Stimulated activated CD8-positive, alpha-beta memory T cell treated with anti-CD3 and anti-CD28 coated beads, Interleukin-4, amount 100 ng/mL, for 1 hour (primary cell): ENCODE results near the gene DGLUCY.
A peak's percentile ranks its signal among the peaks of the same experiment; 100 is the strongest.
"Not testable (repeated sequence)": the region's sequence is repeated elsewhere in the genome, so short reads cannot be mapped to it uniquely, and the experiment has no call there.

Experiments used
- DNase-seq, 2 donors: peaks; one replicate each; pipeline ENCODE4 v3.0.0-alpha.2; 2020; ENCODE audit warnings: low read depth in 2 of 2, low spot score in 1 of 2

The DGLUCY gene

DNA sequence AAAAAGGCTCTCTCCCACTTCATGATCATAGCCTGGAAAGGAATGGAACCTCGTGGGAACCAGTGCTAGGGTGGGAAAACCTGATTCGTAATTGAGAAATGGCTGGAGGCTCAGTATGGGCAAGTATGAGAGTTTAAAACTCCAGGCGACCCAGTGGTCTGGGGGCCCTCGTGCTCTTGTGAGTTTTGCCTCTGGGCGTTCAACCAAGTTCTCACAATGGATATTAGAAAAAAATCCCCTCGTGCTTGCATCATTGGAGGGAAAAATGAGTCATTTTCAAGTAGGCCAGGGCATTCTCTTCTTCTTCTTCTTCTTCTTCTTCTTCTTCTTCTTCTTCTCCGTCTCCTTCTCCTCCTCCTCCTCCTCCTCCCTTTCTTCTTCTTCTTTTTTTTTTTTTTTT, 91.6 kb downstream of the DGLUCY start:
- no peak for DNase-seq

DNA sequence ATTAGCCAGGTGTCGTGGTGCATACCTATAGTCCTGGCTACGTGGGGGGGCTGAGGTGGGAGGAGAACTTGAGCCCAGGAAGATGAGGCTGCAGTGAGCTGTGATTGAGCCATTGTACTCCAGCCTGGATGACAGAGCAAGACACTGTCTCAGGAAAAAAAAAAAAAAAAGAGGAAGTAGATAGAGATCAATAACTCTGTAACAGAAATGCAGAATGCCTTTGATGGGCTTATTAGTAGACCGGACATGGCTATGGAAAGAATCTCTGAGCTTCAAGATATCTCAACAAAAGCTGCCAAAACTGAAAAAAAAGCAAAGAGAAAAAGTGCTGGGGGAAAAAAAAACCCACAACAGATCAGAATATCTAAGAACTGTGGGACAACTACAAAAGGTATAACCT, 93.1 kb downstream of the DGLUCY start:
- DNase-seq: no peak

DNA sequence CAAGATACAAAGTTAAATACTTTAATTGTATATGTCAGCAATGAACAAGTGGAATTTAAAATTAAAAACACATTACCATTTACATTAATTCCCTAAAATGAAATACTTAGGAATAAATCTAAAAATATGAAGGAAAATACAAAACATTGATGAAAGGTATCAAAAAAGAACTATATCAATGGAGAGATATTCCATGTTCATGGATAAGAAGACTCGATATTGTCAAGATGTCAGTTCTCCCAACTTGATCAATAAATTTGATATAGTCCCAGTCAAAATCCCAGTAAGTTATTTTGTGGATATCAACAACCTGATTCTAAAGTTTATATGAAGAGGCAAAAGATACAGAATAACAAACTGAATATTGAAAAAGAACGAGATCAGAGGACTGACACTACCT, 97.1 kb downstream of the DGLUCY start:
- DNase-seq: no peak

DNA sequence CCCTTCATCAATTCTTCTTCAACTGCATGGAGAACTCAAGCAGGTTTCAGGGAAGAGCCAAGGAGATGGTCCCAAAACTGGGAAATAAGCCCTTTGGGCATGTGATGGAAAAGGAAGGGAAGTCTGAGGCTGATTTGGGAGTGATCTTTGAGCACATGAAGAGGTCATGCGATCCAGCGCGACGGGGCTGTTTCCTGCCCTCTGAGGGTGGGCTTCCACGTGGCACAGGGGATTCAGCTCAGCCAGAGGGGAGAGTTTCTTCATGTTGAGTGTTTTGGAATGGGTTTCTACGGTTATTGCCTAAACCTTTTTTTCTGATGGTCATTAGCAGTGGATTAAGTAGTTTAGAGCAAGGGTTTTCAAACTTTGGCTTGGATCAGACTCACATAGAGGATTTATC, 100.4 kb downstream of the DGLUCY start:
- DNase-seq: no peak

DNA sequence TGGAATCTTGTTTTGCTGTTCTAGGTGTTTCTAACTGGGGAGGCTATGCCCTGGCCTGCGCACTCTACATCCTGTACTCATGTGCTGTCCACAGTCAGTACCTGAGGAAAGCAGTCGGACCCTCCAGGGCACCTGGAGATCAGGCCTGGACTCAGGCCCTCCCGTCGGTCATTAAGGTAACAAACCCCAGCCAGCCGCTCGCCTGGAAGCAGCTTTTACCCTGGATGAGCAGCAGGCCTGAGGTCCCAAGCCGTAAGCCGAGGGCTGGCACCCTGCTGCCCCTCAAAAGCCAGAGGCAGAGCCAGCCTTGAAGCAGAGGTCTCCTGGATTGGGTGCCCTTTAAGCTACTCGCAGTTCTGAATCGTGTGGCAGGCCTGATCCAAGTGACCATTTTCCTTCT, 101.5 kb downstream of the DGLUCY start:
- DNase-seq: no peak

DNA sequence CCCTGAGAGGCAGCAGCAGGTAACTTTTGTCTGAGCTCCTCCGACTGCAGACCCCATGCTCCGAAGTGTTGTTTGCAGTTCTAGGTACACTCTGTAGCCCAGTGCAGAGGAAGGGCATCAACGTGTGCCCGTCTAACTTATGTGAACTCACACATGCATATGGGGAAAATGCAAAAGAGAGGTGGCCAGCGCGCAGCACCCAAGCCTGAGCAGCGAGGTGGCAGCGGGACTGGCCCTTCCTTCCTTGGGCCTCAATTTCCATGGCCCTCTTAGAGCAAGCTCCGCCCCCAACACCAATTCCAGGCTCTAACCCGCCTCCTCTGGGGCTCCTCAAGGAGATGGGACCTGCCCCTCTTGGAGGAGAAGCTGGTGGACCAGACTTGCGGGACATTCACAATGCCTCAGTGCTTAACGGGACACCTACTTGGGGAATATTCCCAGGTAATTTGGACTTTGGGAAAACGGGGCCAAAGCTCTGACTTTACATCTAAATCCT, 102.9 kb downstream of the DGLUCY start:
- no peak for DNase-seq

DNA sequence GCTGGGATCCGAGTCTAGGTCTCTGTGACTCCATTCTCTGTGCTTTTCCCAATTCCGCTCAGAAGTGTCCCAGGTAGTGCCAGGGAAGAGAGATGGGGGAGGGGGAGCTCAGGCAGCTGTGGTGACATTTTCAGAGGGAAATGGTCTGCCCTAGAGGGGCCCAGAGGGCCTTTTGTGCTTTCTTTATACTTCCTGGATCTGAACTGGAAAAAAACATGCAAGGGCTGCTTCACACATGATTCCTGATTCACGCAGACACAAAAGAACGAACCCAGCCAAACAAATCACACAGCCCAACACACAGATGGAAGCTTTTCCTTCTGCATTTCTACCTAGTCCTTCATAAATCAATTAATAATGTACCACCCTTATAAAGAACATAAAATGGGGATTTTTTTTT, 104.1 kb downstream of the DGLUCY start:
- no peak for DNase-seq

DNA sequence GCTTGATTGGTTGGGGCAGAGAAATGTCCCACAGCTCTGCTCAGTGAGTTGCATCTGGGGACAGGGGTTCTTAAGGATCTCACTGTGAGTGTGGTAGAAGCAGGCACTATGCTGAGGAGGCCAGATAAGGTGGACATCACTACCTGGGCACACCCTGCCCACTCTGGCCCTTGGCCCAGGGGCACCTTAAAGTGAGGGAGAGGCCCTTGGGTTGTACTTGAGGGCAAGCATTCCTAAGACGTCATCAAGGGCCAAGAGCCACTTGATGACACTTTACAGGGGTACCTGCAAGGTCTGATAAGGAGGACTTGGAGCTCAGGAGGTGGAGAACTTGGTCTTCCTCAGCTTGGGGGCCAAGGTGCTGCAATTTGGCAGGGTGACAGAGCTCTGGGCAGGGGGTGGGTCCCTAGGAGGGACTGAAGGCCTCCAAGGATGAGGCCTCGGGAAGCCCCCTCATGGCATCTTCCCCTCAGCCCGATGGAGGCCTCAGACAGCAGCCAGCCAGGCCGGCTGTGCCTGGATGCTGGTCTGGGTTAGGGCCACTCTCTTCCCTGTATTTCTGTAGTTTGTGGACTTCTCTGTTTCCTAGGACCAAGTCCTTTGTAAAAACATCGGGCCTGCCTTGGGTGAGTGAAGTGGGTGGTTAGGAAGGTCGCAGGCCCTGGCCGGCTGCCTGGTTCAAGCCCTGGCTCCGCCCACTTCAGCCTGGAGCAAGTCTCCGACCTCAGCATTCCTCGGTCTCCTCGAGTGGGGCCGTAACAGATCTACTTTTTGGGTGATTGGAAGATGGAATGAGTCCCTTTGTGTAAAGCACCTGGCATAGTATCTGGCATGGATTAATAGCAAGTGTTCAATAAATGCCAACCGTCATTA, 105.9 kb downstream of the DGLUCY start:
- no peak for DNase-seq

DNA sequence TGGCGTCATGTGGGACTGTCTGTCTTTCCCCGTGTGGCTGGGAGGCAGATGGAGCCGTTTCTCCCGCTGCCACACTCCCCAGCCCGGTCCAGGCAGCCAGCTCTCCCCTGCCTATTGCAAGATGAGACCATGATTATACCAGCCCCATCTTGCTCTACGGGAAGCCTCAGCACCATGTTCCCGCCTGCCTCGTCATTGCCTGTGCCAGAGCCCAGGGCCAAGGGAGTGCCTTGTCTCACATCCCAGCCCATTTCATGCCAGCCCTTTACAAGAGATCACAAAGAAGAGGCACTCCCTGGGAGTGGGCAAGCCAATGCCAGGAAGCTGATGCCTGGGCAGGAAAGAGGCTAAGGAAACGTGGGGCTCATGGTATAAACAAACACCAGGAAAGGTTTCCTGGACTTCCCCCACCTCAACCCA, 106.7 kb downstream of the DGLUCY start:
- no peak for DNase-seq

DNA sequence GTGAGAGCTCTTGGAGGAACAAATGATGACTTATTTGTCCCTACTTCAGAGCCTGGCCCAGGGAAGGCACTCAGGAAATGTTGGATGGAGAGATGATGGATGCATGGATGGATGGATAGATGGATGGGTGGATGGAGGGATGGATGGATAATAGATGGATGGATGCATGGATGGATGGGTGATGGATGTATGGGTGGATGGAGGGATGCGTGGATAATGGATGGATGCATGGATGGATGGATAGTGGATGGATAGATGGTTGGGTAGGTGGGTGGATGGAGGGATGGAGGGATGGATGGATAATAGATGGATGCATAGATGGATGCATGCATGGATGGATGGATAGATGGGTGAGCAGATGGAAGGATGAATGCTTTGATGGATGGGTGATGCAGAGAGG, 107.4 kb downstream of the DGLUCY start:
- DNase-seq: no peak

DNA sequence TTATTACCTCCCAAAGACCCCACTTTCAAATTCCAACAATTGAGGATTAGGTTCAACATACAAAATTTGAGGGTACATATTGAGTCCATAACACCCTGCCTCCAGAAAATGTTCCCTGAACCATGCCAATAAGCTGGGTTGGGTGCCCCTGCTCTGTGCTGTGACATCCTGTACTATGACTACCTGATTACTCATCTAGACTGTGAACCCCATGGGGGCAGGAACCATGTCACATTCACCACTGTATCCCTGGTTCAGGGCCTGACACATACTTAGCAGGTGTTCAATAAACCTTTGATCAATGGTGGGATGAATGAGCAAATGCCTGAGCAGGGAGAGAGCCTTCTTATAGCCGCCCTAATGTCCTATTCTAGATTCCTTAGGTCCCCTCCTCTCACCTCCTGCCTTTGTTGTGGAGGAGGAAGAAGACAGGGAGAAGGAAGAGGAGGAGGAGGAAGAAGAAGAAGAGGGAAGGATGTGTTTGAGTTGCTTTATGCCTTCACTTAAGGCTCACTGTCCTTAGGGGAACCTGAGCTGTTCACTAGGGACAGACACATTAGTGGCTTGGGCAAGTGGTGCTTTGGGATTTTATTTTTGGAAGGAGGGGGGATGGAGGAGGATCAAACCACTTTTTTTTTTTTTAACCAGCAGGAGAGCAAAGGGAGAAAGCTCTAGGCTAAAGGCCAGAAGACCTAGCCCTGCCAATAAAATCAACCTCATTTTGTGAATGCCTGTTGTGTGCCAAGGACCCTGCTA, 109.3 kb downstream of the DGLUCY start:
- DNase-seq: no peak

DNA sequence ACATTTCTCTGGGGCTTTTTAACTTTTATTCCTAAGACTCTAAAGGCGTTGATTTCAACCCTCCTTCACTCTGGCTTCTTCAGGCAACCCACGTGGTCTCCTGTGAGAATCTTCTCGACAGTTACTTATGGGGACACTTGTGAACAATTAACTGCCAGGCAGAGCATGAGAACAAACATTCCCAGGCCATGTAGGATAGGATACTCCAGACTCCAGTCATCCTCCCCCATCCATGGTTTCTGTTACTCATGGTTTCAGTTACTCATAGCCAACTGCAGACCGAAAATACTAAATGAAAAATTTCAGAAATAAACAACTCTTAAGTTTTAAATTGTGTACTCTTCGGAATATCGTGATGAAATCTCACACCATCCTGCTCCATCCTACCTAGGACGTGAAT, 111.2 kb downstream of the DGLUCY start:
- DNase-seq: no peak

DNA sequence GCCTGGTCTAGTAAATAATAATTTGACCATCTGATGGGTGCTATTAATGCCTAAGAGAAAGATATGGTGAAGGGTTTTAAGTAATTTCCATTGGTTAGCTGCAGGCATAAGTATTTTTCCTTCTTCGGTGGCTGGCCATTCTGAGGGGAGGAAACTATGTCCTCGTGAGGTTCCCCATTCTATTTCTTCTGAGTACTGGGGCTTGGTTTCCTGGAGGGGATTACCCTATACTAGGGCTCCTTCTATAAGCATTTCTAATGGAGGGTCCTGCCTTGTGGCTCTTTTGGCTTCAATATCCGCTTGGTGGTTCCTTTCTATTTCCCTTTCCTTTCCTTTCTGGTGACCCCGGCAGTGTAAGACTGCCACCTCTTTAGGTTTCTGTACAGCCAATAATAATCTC, 112.5 kb downstream of the DGLUCY start:
- DNase-seq: not testable (repeated sequence)

DNA sequence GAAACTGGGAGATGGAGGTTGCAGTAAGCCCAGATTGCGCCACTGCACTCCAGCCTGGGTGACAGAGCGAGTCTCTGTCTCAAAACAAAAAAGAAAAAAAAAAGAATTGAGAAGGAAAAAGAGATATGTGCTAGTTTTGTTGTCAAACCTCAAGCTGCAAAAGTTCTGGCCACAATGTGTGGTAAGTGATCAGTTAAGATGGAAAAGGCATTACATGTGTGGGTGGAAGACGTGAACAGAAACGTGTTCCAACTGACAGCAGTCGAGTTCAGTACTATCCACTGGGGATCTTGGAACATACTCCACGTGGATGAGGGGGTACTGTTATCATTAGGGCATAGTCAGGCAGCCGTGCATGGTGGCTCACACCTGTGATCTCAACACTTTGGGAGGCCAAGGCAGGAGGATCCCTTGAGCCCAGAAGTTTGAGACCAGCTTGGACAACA, 113.3 kb downstream of the DGLUCY start:
- DNase-seq: no peak

DNA sequence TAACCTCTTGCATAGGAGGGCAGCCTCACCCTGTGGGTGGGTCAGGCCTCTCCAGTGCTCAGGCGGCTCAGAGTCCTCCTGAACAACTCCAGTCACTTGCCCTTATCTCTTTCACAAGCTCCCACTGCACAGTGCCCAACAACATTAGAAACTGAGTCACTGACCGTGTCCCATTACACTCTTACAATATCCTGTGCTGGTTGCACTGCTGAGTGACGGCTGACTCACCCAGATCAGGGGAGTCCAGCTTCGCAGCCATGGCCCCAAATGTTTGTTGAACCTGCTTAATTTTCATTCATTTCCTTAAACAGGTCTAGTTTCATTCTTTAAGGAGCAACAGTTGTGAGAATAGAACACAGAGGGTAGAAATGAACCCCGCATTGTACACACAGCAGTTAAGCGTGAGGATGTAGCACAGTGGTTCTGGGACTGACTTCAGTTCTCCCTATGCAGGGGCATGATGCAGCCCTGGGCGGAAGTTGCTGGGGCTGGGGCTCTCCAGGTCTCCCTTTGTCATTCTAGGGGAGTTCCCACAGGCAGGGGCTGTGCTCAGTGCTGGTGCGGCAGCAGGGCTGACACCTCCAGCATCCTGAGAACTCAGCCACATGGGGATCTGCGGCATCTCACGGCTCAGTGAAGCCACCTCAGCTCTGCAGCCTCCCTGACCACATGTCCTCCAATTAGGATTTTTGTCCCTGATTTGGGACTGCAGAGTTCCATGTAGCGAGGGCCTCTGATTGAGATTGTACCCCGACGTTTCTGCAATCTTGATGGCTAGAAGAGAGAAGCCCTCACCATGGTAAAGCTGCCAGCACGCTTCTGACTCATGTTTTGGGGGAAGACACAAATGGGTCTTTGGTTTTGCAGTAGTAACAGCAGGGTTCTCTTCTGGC, 114.5 kb downstream of the DGLUCY start:
- DNase-seq: peak in 1 of 2 donors; percentile 56

DNA sequence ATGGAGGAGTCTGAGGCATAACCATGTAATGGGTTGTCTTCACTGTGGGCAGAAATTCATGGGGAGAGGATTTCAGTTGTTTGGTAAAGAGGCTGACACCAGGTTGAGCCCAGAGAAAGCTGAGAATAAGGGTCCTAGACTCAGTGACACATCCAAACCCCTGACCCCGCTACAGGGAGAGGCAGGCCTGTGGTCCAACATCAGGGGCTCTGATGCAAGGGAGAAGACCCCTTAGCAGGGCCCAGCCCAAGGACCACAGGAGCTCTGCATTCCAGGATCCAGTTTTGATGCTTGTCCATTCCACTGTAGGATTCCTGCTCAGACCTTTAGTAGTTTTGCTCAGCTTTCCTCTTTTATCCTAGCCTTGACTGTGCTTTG, 115.1 kb downstream of the DGLUCY start:
- DNase-seq: no peak

DNA sequence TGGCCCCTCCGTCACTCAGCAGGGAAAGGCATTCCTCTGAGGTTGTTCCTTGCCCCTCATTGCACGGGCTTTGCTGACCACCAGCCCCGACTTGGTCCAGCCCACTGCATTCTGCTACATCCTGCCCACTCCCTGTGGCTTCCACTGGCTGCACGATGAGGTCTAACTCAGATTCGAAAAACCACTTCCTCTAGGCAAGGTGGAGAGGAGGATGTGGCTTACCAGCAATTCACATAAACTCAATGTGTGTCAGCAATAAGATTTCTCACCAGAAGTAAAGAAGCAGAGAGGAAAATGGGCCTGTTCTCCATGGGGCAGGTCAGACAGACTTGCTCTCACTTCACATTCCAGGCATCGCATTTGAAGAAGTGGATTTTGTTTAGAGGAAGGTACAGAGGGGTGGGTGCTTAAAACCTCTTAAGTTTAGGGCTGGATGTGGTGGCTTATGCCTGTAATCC, 115.9 kb downstream of the DGLUCY start:
- DNase-seq: peak in 1 of 2 donors; percentile 42

DNA sequence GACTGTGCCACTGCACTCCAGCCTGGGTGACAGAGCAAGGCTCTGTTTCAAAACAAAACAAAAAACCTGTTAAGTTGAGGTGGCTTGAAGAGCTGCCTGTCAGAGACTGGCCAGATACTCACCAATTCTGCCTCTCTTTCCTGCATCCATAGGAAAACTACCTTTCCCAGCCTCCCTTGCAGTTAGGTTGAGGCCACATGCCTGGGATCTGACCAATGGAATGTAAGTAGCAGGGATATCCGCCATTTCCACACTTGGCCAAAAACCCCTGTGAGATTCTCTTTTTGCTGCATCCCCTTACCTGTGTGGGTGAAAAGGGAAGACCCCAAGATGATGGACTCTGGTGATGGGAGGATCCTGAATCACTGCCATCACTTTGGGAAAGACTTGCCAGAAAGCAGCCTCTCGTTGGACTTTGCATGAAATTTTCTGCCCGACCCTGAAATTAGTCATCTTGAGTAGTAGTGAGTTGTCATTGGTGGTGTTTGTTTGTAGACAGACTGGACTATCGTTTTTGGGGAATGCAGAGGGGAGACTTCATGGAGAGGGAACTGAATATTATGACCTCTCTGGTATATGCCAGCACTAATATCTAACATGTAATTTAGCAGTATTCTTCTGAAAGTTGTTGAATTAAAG, 116.6 kb downstream of the DGLUCY start:
- DNase-seq: no peak

DNA sequence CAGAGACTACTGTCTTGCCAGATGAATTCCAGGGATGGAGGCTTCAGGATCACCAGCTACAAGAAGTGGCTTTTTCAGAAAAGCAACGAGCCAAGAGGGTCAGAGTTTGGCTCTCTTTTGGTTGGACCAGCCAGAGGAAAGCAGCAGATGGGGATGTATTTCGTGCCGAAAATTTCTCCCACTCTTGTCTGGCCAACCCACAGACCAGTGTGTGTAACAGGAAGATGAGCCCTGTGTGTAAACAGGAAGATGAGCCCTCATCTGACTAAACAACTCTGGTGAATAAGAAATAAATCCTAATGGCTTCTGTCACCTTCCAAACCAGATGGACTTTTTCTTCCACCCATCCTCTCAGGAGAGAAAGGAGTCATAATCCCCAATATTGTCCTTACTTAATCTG, 117.6 kb downstream of the DGLUCY start:
- DNase-seq: no peak

DNA sequence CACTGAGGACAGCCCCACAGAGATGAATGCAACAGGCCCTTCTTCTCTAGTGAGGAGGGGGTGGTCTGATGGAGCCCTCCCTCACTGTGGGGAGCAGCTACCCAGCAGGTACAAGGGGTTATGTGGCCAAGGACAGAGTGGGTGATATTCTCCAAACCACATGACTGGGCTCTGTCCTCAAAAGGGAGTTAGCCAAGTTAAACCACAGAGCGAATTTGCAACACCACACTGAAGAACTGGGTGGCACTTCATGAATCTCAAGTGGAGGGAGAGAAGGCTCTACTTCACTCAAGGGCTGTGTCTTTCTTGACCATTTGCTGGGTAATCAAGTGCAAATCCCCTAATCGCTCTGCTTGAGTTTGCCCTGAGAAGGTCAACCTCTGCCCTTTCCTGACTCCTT, 118.2 kb downstream of the DGLUCY start:
- DNase-seq: no peak

DNA sequence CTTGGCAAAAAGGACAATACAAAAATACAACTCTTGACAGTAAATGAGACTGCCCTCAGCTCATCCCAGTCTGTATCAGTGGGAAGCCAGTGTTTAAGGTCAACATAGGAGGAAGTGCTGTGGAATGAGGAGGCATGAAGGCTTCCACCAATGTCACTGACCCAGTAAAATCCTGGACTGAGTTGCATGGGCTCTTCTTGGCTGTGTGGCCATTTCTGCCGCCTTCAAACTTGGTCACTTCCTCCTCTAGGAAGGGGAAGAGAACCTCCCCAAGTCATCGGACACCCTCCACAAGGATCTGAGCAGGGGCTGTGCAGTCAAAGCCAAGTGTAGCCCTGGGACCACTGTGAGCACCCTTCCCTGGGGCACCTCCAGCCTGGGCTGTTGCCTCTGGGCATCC, 118.7 kb downstream of the DGLUCY start:
- DNase-seq: no peak
